ENCODE measurements around the gene AICDA.

DNA sequence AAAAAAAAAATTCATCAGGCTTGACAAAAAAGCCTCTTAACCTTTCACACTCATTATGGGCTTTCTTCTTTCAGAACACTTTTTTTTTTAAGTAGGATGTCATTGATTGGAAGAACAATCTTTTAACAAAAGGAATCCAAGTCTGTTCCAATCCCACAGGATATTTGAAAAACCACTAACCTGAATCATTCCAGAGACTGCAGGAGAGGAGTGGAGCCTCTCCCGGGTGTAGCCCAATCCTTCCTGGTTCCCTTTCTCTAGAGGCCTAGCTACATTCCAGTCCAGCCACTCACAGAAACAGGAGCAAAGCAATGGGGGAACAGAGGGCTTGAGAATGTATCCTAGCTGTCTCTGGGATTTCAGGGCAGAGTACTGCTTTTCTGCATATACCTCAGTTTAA, 45.7 kb upstream of the AICDA start:
- TF ChIP-seq, protein P1, sequence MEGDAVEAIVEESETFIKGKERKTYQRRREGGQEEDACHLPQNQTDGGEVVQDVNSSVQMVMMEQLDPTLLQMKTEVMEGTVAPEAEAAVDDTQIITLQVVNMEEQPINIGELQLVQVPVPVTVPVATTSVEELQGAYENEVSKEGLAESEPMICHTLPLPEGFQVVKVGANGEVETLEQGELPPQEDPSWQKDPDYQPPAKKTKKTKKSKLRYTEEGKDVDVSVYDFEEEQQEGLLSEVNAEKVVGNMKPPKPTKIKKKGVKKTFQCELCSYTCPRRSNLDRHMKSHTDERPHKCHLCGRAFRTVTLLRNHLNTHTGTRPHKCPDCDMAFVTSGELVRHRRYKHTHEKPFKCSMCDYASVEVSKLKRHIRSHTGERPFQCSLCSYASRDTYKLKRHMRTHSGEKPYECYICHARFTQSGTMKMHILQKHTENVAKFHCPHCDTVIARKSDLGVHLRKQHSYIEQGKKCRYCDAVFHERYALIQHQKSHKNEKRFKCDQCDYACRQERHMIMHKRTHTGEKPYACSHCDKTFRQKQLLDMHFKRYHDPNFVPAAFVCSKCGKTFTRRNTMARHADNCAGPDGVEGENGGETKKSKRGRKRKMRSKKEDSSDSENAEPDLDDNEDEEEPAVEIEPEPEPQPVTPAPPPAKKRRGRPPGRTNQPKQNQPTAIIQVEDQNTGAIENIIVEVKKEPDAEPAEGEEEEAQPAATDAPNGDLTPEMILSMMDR (IDR thresholded peaks at IDR 0.05; ENCODE audit: low read depth, low read length, missing input control), result no peak
- TF ChIP-seq EGR1 (IDR thresholded peaks at IDR 0.05; ENCODE audit: low read depth in 2 of 2), result no peak
- TF ChIP-seq, protein P2, sequence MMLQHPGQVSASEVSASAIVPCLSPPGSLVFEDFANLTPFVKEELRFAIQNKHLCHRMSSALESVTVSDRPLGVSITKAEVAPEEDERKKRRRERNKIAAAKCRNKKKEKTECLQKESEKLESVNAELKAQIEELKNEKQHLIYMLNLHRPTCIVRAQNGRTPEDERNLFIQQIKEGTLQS (IDR thresholded peaks at IDR 0.05), result no peak
- TF ChIP-seq, protein P3, sequence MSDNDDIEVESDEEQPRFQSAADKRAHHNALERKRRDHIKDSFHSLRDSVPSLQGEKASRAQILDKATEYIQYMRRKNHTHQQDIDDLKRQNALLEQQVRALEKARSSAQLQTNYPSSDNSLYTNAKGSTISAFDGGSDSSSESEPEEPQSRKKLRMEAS (IDR thresholded peaks at IDR 0.05), result no peak
- no peak for TF ChIP-seq JUND (IDR thresholded peaks at IDR 0.05)
- no peak for TF ChIP-seq YY1 (IDR thresholded peaks at IDR 0.05)
- TF ChIP-seq RAD21 (IDR thresholded peaks at IDR 0.05), result no peak
- no peak for TF ChIP-seq HNF4A (conservative IDR thresholded peaks at IDR 0.05)
- no peak for TF ChIP-seq HNF4G (IDR thresholded peaks at IDR 0.05)
- TF ChIP-seq, protein P4, sequence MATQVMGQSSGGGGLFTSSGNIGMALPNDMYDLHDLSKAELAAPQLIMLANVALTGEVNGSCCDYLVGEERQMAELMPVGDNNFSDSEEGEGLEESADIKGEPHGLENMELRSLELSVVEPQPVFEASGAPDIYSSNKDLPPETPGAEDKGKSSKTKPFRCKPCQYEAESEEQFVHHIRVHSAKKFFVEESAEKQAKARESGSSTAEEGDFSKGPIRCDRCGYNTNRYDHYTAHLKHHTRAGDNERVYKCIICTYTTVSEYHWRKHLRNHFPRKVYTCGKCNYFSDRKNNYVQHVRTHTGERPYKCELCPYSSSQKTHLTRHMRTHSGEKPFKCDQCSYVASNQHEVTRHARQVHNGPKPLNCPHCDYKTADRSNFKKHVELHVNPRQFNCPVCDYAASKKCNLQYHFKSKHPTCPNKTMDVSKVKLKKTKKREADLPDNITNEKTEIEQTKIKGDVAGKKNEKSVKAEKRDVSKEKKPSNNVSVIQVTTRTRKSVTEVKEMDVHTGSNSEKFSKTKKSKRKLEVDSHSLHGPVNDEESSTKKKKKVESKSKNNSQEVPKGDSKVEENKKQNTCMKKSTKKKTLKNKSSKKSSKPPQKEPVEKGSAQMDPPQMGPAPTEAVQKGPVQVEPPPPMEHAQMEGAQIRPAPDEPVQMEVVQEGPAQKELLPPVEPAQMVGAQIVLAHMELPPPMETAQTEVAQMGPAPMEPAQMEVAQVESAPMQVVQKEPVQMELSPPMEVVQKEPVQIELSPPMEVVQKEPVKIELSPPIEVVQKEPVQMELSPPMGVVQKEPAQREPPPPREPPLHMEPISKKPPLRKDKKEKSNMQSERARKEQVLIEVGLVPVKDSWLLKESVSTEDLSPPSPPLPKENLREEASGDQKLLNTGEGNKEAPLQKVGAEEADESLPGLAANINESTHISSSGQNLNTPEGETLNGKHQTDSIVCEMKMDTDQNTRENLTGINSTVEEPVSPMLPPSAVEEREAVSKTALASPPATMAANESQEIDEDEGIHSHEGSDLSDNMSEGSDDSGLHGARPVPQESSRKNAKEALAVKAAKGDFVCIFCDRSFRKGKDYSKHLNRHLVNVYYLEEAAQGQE (IDR thresholded peaks at IDR 0.05), result no peak
